LNCaP clone FGC (cell line): ENCODE results near the gene CFDP1.
"Not testable (repeated sequence)": the region's sequence is repeated elsewhere in the genome, so short reads cannot be mapped to it uniquely, and the experiment has no call there.

Experiments used
- DNase-seq: peaks from one replicate; pipeline ENCODE4 v3.0.0-alpha.2; 2011; ENCODE audit warnings: low read depth
- H3K4me3 ChIP-seq: 2 replicates; pipeline ENCODE4 v1.5.1; 2011; ENCODE audit warnings: mild to moderate bottlenecking, low read depth, low read length, control low read depth
- TF ChIP-seq, protein P1 (sequence below): IDR thresholded peaks from 2 replicates; pipeline ENCODE4 v1.5.1; 2012; ENCODE audit warnings: mild to moderate bottlenecking; ENCODE audit not compliant: control insufficient read depth, insufficient read depth; ENCODE audit errors: extremely low read depth

Gene CFDP1

DNA sequence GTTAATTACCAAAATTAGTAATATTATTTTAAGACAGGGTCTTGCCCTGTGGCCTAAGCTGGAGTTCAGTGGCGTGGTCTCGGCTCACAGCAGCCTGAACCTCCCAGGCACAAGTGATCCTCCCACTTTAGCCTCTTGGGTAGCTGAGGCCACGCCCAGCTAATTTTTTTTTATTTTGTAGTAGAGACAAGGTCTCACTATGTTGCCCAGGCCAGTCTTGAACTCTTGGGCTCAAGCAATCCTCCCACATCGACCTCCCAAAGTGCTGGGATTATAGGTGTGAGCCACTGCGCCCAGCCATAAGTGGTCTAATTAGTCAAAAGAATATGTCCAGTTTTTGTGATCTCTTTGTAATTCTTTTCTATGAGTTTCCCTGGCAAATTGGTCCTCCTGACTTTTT lies 12.0 kb upstream of the CFDP1 start:
- no peak for DNase-seq
- TF ChIP-seq, protein P1, sequence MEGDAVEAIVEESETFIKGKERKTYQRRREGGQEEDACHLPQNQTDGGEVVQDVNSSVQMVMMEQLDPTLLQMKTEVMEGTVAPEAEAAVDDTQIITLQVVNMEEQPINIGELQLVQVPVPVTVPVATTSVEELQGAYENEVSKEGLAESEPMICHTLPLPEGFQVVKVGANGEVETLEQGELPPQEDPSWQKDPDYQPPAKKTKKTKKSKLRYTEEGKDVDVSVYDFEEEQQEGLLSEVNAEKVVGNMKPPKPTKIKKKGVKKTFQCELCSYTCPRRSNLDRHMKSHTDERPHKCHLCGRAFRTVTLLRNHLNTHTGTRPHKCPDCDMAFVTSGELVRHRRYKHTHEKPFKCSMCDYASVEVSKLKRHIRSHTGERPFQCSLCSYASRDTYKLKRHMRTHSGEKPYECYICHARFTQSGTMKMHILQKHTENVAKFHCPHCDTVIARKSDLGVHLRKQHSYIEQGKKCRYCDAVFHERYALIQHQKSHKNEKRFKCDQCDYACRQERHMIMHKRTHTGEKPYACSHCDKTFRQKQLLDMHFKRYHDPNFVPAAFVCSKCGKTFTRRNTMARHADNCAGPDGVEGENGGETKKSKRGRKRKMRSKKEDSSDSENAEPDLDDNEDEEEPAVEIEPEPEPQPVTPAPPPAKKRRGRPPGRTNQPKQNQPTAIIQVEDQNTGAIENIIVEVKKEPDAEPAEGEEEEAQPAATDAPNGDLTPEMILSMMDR = no peak
- H3K4me3 ChIP-seq = no peak overlapping the region

GRCh38 chr16:75443298-75443697 lies 10.0 kb upstream of the CFDP1 start:
- TF ChIP-seq, protein P1 = no peak
- DNase-seq = no peak
- H3K4me3 ChIP-seq = no peak overlapping the region

GRCh38 chr16:75433732-75434413 lies 570 bp upstream of the CFDP1 start:
- peak; percentile 94 for DNase-seq
- TF ChIP-seq, protein P1 = no peak
- H3K4me3 ChIP-seq = peak overlapping the region; percentile 94

GRCh38 chr16:75429621-75430403 lies 3.5 kb downstream of the CFDP1 start:
- TF ChIP-seq, protein P1 = no peak
- no peak for DNase-seq
- no peak overlapping the region for H3K4me3 ChIP-seq

DNA sequence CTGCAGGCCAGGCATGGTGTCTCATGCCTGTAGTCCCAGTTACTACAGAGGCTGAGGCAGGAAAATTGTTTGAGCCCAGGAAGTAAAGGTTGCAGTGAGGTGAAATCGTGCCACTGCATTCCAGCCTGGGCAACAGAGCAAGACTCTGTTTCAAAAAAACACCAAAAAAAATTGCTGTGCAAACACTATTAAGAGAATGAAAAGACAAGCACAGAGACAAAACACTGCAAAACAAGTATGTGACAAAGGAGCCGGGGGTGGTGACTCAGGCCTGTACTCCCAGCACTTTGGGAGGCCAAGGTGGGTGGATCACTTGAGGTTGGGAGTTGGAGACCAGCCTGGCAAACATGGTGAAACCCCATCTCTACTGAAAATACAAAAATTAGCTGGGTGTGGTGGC lies 6.8 kb downstream of the CFDP1 start:
- DNase-seq = not testable (repeated sequence)

DNA sequence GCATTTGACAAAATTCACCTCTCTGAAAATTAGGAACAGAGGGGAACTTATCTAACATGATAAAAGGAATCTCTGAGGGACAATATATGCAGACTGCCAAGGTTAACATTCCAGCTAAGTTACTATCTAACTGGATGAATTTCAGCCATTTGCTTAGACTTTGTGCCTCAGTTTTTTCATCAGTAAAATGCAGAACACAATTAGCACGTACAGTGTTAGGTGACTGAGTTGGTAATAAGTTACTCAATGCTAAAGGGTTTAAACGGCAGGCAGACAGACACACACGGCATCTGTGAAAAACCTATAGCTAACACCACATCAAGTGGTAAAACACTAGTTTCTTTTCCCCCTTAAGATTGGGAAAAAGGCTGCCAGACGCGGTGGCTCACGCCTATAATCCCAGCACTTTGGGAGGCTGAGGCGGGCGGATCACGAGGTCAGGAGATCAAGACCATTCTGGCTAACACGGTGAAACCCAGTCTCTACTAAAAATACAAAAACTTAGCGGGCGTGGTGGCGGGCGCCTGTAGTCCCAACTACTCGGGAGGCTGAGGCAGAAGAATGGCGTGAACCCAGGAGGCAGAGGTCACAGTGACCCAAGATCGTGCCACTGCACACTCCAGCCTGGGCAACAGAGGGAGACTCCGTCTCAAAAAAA lies 9.1 kb downstream of the CFDP1 start:
- H3K4me3 ChIP-seq, DNase-seq: not testable (repeated sequence)

More for the DNA sequence above, 6.8 kb downstream of the CFDP1 start:
- not testable (repeated sequence) for H3K4me3 ChIP-seq

- H3K4me3 ChIP-seq = no peak overlapping the region
- TF ChIP-seq, protein P1 = no peak
- no peak for DNase-seq
These were observed 9.6 kb downstream of the CFDP1 start for GRCh38 chr16:75423723-75424104.
